ENCODE results near the gene CST5. TPM values are rescaled to one million over a fixed set of nuclear protein-coding genes. Genes with fewer than 3 reads are reported as not detected.

Gene CST5
- total RNA-seq (not detected), polyA plus RNA-seq (not detected), total RNA-seq (not detected)

- H3K4me1 ChIP-seq (ENCODE audit: control insufficient read depth in 2 of 2, insufficient read depth in 2 of 2, low read length in 2 of 2) = peaks cover 0 to 3% of the 10 kb centered on the region in 2 donors
- CTCF ChIA-PET = no interaction called here
- peaks cover 0 to 22% (median 5%) of the 10 kb centered on the region in 7 donors for H3K4me1 Mint-ChIP-seq
- no peaks in the 10 kb centered on the region for H3K36me3 Mint-ChIP-seq
- H3K27ac ChIP-seq (ENCODE audit: low read depth, low read length) = no peak within 1 kb of the TSS
- DNase-seq = no peak
- ATAC-seq = no peak
- H3K4me3 Mint-ChIP-seq = no peak within 1 kb of the TSS
- POLR2A ChIA-PET = no interaction called here
- H3K36me3 ChIP-seq (ENCODE audit: control insufficient read depth in 2 of 3, insufficient read depth in 3 of 3, low read length in 3 of 3) = no peaks in the 10 kb centered on the region
- H3K9me3 Mint-ChIP-seq = no peaks in the 10 kb centered on the region
- H3K4me3 ChIP-seq (ENCODE audit: low read length) = no peak within 1 kb of the TSS
- H3K27ac Mint-ChIP-seq = no peak within 1 kb of the TSS
- H3K27me3 ChIP-seq (ENCODE audit: control insufficient read depth in 2 of 2, insufficient read depth in 2 of 2, low read length in 2 of 2) = no peaks in the 10 kb centered on the region
- peaks cover 0 to 10% (median 3%) of the 10 kb centered on the region in 5 donors for H3K27me3 Mint-ChIP-seq
- intact Hi-C loops (cut with micrococcal nuclease) = no loop called here
- no peaks in the 10 kb centered on the region for H3K9me3 ChIP-seq (ENCODE audit: control insufficient read depth in 2 of 3, low read length in 3 of 3)
These were observed at the start of gene CST5 for GRCh38 chr20:23879328-23879798. TSS of gene CST5 (minus strand) at chr20:23879748. CDS start at chr20:23879676, 72 bp downstream.

- intact Hi-C loops (cut with micrococcal nuclease) = no loop called here
- no peaks in the 10 kb centered on the region for H3K9me3 ChIP-seq (ENCODE audit: control insufficient read depth in 2 of 3, low read length in 3 of 3)
- H3K4me3 ChIP-seq (ENCODE audit: low read length) = no peak overlapping the region
- Mint-ChIP-seq H3K36me3 (peaks cover 0 to 12% (median 5%) of the 10 kb centered on the region in 5 donors), H3K27ac (peak overlapping the region in 3 of 9 donors; percentile 3 to 55 (median 24)), H3K27me3 (peaks cover 0 to 17% (median 6%) of the 10 kb centered on the region in 5 donors), H3K9me3 (peaks cover 4 to 17% (median 9%) of the 10 kb centered on the region in 11 donors), H3K4me1 (peaks cover 18 to 33% (median 26%) of the 10 kb centered on the region in 7 donors), H3K4me3 (peak overlapping the region in 7 of 10 donors; percentile 6 to 59 (median 20))
- no peaks in the 10 kb centered on the region for H3K36me3 ChIP-seq (ENCODE audit: control insufficient read depth in 2 of 3, insufficient read depth in 3 of 3, low read length in 3 of 3)
- H3K4me1 ChIP-seq (ENCODE audit: control insufficient read depth in 2 of 2, insufficient read depth in 2 of 2, low read length in 2 of 2) = peaks cover 23 to 42% of the 10 kb centered on the region in 2 donors
- DNase-seq (peak in 7 of 9 donors; percentile 25 to 52 (median 45)), ATAC-seq (peak; percentile 84)
- POLR2A ChIA-PET = interaction anchor here (0.6 to 0.7 kb wide), 2 partner anchors 16 to 26 kb away, joined by 3 to 4 read pairs; no protein-coding TSS in a partner anchor
- CTCF ChIA-PET = no interaction called here
- H3K27ac ChIP-seq (ENCODE audit: low read depth, low read length) = no peak overlapping the region
- H3K27me3 ChIP-seq (ENCODE audit: control insufficient read depth in 2 of 2, insufficient read depth in 2 of 2, low read length in 2 of 2) = no peaks in the 10 kb centered on the region
These were observed 49.2 kb upstream of the CST5 start for GRCh38 chr20:23928788-23929187.

GRCh38 chr20:23928353-23928752 is 48.8 kb upstream of the CST5 start:
- Mint-ChIP-seq H3K9me3 (peaks cover 4 to 17% (median 9%) of the 10 kb centered on the region in 11 donors), H3K27me3 (peaks cover 0 to 17% (median 6%) of the 10 kb centered on the region in 5 donors), H3K36me3 (peaks cover 0 to 12% (median 5%) of the 10 kb centered on the region in 5 donors), H3K4me1 (peaks cover 18 to 33% (median 26%) of the 10 kb centered on the region in 7 donors), H3K4me3 (peak overlapping the region in 7 of 10 donors; percentile 2 to 59 (median 15)), H3K27ac (peak overlapping the region in 3 of 9 donors; percentile 3 to 65 (median 24))
- Histone ChIP-seq H3K27me3 (ENCODE audit: control insufficient read depth in 2 of 2, insufficient read depth in 2 of 2, low read length in 2 of 2) (no peaks in the 10 kb centered on the region), H3K4me3 (ENCODE audit: low read length) (no peak overlapping the region), H3K36me3 (ENCODE audit: control insufficient read depth in 2 of 3, insufficient read depth in 3 of 3, low read length in 3 of 3) (no peaks in the 10 kb centered on the region), H3K4me1 (ENCODE audit: control insufficient read depth in 2 of 2, insufficient read depth in 2 of 2, low read length in 2 of 2) (peaks cover 23 to 42% of the 10 kb centered on the region in 2 donors), H3K9me3 (ENCODE audit: control insufficient read depth in 2 of 3, low read length in 3 of 3) (no peaks in the 10 kb centered on the region), H3K27ac (ENCODE audit: low read depth, low read length) (no peak overlapping the region)
- ATAC-seq = no peak
- intact Hi-C loops (cut with micrococcal nuclease) = no loop called here
- ChIA-PET CTCF (interaction anchor here (0.8 kb wide), 1 partner anchor 9 kb away, joined by 3 read pairs; no protein-coding TSS in a partner anchor), POLR2A (interaction anchor here (0.6 to 0.7 kb wide), 2 partner anchors 16 to 25 kb away, joined by 3 to 4 read pairs; no protein-coding TSS in a partner anchor)
- DNase-seq = no peak

- H3K4me3 Mint-ChIP-seq = peak overlapping the region in 1 of 10 donors; percentile 14
- no peak overlapping the region for H3K4me3 ChIP-seq (ENCODE audit: low read length)
- H3K9me3 ChIP-seq (ENCODE audit: control insufficient read depth in 2 of 3, low read length in 3 of 3) = no peaks in the 10 kb centered on the region
- peaks cover 23 to 42% of the 10 kb centered on the region in 2 donors for H3K4me1 ChIP-seq (ENCODE audit: control insufficient read depth in 2 of 2, insufficient read depth in 2 of 2, low read length in 2 of 2)
- H3K4me1 Mint-ChIP-seq = peaks cover 18 to 33% (median 26%) of the 10 kb centered on the region in 7 donors
- no peak overlapping the region for H3K27ac ChIP-seq (ENCODE audit: low read depth, low read length)
- intact Hi-C loops (cut with micrococcal nuclease) = no loop called here
- H3K36me3 Mint-ChIP-seq = peaks cover 0 to 12% (median 5%) of the 10 kb centered on the region in 5 donors
- H3K27me3 ChIP-seq (ENCODE audit: control insufficient read depth in 2 of 2, insufficient read depth in 2 of 2, low read length in 2 of 2) = no peaks in the 10 kb centered on the region
- ChIA-PET CTCF (interaction anchor here (0.8 kb wide), 1 partner anchor 11 kb away, joined by 3 read pairs; no protein-coding TSS in a partner anchor), POLR2A (no interaction called here)
- no peaks in the 10 kb centered on the region for H3K36me3 ChIP-seq (ENCODE audit: control insufficient read depth in 2 of 3, insufficient read depth in 3 of 3, low read length in 3 of 3)
- peaks cover 4 to 17% (median 9%) of the 10 kb centered on the region in 11 donors for H3K9me3 Mint-ChIP-seq
- DNase-seq (no peak), ATAC-seq (no peak)
- peak overlapping the region in 1 of 9 donors; percentile 62 for H3K27ac Mint-ChIP-seq
- peaks cover 0 to 23% (median 6%) of the 10 kb centered on the region in 5 donors for H3K27me3 Mint-ChIP-seq
These were observed 47.7 kb upstream of the CST5 start for GRCh38 chr20:23926944-23927872.

GRCh38 chr20:23926526-23926880 is 47.0 kb upstream of the CST5 start:
- Histone ChIP-seq H3K4me1 (ENCODE audit: control insufficient read depth in 2 of 2, insufficient read depth in 2 of 2, low read length in 2 of 2) (peaks cover 23 to 45% of the 10 kb centered on the region in 2 donors), H3K4me3 (ENCODE audit: low read length) (no peak overlapping the region), H3K9me3 (ENCODE audit: control insufficient read depth in 2 of 3, low read length in 3 of 3) (no peaks in the 10 kb centered on the region), H3K36me3 (ENCODE audit: control insufficient read depth in 2 of 3, insufficient read depth in 3 of 3, low read length in 3 of 3) (no peaks in the 10 kb centered on the region), H3K27ac (ENCODE audit: low read depth, low read length) (no peak overlapping the region), H3K27me3 (ENCODE audit: control insufficient read depth in 2 of 2, insufficient read depth in 2 of 2, low read length in 2 of 2) (no peaks in the 10 kb centered on the region)
- Mint-ChIP-seq H3K4me3 (no peak overlapping the region), H3K4me1 (peaks cover 18 to 37% (median 30%) of the 10 kb centered on the region in 7 donors), H3K9me3 (peaks cover 4 to 17% (median 9%) of the 10 kb centered on the region in 11 donors), H3K27ac (peak overlapping the region in 1 of 9 donors; percentile 62), H3K36me3 (peaks cover 0 to 12% (median 5%) of the 10 kb centered on the region in 5 donors), H3K27me3 (peaks cover 0 to 23% (median 6%) of the 10 kb centered on the region in 5 donors)
- CTCF ChIA-PET = no interaction called here
- POLR2A ChIA-PET = interaction anchor here (0.9 kb wide), 1 partner anchor 21 kb away, joined by 4 read pairs; no protein-coding TSS in a partner anchor
- no peak for DNase-seq
- intact Hi-C loops (cut with micrococcal nuclease) = no loop called here
- ATAC-seq = no peak

- ChIA-PET CTCF (no interaction called here), POLR2A (interaction anchor here (0.9 kb wide), 1 partner anchor 21 kb away, joined by 4 read pairs; no protein-coding TSS in a partner anchor)
- Mint-ChIP-seq H3K4me3 (no peak overlapping the region), H3K9me3 (peaks cover 4 to 14% (median 9%) of the 10 kb centered on the region in 11 donors), H3K36me3 (peaks cover 0 to 12% (median 5%) of the 10 kb centered on the region in 5 donors), H3K27me3 (peaks cover 0 to 23% (median 6%) of the 10 kb centered on the region in 5 donors), H3K4me1 (peaks cover 19 to 38% (median 32%) of the 10 kb centered on the region in 7 donors), H3K27ac (peak overlapping the region in 1 of 9 donors; percentile 25)
- Histone ChIP-seq H3K4me3 (ENCODE audit: low read length) (no peak overlapping the region), H3K9me3 (ENCODE audit: control insufficient read depth in 2 of 3, low read length in 3 of 3) (no peaks in the 10 kb centered on the region), H3K4me1 (ENCODE audit: control insufficient read depth in 2 of 2, insufficient read depth in 2 of 2, low read length in 2 of 2) (peaks cover 27 to 50% of the 10 kb centered on the region in 2 donors), H3K36me3 (ENCODE audit: control insufficient read depth in 2 of 3, insufficient read depth in 3 of 3, low read length in 3 of 3) (no peaks in the 10 kb centered on the region), H3K27me3 (ENCODE audit: control insufficient read depth in 2 of 2, insufficient read depth in 2 of 2, low read length in 2 of 2) (no peaks in the 10 kb centered on the region), H3K27ac (ENCODE audit: low read depth, low read length) (no peak overlapping the region)
- DNase-seq (no peak), ATAC-seq (no peak)
- intact Hi-C loops (cut with micrococcal nuclease) = no loop called here
These were observed 46.4 kb upstream of the CST5 start for GRCh38 chr20:23925789-23926525.

Measured in naive thymus-derived CD4-positive, alpha-beta T cell (primary cell).